VCaP (cell line): ENCODE data around the gene LDLRAD4.

Source experiments
- H3K27ac ChIP-seq: fragments of 450-650 bp; 2 replicates; pipeline ENCODE4 v1.5.1; 2017
- CTCF ChIP-seq: fragments of 450-650 bp; conservative IDR thresholded peaks from 2 replicates; pipeline ENCODE4 v1.5.1; 2017; ENCODE audit warnings: mild to moderate bottlenecking, moderate library complexity

Gene LDLRAD4

GRCh38 chr18:13229001-13229671 lies 10.6 kb downstream of the LDLRAD4 start:
- TF ChIP-seq CTCF, result no peak
- H3K27ac ChIP-seq, result no peak overlapping the region

GRCh38 chr18:13231151-13231550 lies 12.6 kb downstream of the LDLRAD4 start:
- no peak for TF ChIP-seq CTCF
- H3K27ac ChIP-seq, result no peak overlapping the region

GRCh38 chr18:13232086-13232917 lies 13.7 kb downstream of the LDLRAD4 start:
- H3K27ac ChIP-seq, result no peak overlapping the region
- TF ChIP-seq CTCF, result no peak

GRCh38 chr18:13232971-13233786 lies 14.6 kb downstream of the LDLRAD4 start:
- TF ChIP-seq CTCF, result no peak
- H3K27ac ChIP-seq, result no peak overlapping the region

- no peak overlapping the region for H3K27ac ChIP-seq
- TF ChIP-seq CTCF, result no peak
Observed at GRCh38 chr18:13233787-13234783, 15.5 kb downstream of the LDLRAD4 start.

GRCh38 chr18:13235421-13235831 lies 16.9 kb downstream of the LDLRAD4 start:
- no peak for TF ChIP-seq CTCF
- H3K27ac ChIP-seq, result no peak overlapping the region
